NCI-H510A (cell line): ENCODE measurements around the gene TRIM49C.
A peak's percentile ranks its signal among the peaks of the same experiment; 100 is the strongest.
"Not testable (repeated sequence)": the region's sequence is repeated elsewhere in the genome, so short reads cannot be mapped to it uniquely, and the experiment has no call there.

Experiments used
- DNase-seq: peaks from one replicate; lab custom pipeline; 2025; lab: John Stamatoyannopoulos, UW

TRIM49C gene, protein sequence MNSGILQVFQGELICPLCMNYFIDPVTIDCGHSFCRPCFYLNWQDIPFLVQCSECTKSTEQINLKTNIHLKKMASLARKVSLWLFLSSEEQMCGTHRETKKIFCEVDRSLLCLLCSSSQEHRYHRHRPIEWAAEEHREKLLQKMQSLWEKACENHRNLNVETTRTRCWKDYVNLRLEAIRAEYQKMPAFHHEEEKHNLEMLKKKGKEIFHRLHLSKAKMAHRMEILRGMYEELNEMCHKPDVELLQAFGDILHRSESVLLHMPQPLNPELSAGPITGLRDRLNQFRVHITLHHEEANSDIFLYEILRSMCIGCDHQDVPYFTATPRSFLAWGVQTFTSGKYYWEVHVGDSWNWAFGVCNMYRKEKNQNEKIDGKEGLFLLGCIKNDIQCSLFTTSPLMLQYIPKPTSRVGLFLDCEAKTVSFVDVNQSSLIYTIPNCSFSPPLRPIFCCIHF

DNA sequence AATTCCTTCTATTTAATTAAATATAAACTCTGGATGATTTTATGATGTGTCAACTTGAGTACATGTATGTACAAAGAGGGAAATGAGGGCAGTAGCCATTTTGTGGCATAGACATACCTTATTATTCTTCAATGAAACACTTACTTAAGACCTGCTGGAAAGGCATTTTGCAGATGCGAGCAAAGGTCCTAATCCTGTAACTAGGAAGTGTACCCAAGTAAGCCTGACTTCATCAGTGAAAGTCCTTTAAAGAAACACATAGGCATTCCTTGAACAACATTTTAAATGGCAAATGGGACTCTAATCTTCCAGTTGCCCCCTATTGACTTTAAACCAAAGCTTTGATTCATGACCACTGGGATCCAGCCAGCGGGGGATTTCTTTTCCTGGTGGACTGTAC lies at the start of gene TRIM49C:
TRIM49C (plus strand) TSS at position 301 of the 400 bp plus-strand sequence. CDS start 4,106 bp downstream, outside the sequence.
- DNase-seq = not testable (repeated sequence)

DNA sequence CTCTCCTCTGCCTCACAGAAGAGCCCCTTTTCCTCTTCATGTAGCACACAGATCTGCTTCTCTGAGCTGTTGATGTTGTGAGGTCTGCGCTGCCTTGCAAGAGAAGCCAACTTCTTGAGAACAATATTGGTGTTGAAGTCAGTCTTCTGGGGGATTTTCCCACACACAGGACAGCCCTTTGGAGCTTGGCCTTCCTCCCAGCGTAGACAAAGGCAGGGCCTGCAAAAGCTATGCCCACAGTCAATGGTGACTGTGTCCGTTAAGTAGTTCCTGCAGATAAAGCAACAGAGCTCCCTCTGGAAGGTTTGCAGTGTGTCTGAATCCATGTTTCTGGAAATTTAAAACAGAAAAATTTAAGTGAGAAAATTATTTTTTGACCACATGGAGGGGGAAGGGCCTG lies 6.7 kb upstream of the TRIM49C start:
- not testable (repeated sequence) for DNase-seq

DNA sequence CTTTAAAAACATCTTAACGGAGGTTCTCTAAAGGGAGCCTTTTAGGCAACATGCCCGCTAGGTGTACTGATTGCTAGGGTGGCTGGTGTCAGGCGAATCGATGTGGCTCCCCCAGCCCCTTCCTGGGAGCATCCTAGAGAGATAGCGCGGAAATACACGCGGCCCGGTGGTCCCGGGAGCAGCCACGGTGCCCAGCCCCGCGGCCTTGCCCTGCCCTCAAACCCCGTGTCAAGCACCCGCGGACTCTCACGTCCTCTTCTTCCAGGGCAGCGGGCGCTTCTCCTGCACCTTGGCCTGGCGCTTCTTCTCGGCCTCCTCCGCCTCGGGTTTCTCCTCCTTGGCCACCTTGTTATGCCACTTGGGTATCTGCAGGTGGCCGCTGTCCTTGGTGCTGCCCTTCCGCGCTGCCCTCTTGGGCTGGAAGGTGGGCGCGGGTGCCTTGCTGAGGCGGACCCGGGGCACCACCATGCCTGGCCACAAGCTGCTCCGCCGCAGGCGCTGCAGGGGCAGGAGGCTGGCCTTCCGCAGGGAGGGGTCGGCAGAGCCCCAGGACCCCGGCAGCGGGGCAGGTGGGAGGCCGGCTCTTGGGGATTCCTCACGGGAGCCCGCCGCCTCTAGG lies 20.8 kb downstream of the TRIM49C start:
- not testable (repeated sequence) for DNase-seq

DNA sequence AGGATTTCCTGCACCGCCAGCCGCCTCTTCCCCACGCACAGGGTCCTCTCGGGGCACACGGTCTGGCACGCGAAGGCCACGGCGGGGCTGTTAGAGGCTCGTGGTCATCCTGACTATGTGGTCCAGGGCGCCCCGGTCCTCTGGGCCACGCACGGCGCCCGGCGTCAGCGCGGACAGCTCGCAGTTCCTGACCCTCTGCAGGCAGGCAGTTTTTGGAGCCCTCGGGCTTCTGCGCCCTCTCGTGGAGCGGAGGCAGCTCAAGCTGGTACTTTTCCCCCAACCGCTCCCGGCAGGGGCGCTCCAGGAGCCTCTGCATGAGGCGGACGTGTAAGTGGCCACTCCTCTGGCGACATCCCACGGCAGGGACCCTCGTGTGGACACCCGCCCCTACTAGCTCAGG lies 21.4 kb downstream of the TRIM49C start:
- DNase-seq = peak; percentile 10

DNA sequence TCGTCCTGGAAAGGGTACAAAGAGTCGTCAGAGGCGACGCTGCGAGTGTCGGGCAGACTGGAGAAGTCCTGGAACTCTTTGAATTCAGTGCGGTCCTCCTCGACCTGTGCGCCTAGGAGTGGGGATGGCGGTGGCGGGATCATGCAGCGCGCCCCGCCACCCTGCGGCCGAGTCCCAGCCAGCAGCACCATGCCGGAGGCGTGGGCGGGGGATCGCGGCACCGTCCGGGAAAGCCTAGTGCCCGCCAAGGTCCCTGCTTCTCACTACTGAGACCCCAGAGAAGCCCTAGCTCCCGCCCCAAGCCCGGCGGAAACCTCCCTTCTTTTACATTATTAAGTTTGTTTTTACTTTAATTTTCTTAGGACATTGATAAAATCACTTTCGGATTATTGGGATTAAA lies 22.6 kb downstream of the TRIM49C start:
- not testable (repeated sequence) for DNase-seq

DNA sequence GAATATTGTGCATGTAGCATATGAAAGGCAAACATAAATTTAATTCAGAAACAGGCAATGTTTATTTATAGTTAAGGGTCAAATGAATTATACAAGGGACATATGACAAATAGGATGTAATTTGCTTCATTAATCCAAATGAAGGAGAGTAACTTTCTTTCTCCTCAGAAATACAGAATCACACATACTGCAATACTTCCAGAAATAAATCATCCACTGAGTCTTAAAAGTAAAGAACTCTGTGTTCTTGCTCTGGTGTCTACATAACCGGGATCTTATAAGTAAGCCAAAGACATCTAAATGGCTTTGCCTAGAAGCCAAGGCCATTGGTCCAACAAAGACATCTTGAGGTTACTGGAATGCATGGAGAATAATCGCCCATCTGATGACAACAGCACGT lies 54.7 kb downstream of the TRIM49C start, which contains the start of gene UBTFL1:
UBTFL1 (plus strand) TSS at position 301 of the 400 bp plus-strand sequence; CDS start at position 301, 0 bp downstream.
- not testable (repeated sequence) for DNase-seq

DNA sequence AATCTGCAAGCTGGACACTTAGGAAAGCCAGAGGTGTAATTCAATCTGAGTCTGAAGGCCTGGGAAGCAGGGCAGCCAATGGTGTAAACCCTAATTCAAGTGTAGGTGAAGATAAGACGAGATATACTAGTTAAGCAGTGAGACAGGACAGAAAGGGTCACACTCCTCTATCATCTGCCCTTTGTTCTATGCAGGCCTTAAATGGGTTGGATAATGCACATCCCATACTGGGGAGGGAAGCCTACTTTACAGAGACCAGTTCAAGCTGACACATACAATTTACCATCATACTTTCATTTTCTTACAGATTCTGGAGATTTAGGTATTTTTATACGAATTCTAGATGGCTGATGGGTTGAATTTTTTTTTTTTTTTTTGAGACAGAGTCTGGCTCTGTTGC lies 57.8 kb downstream of the TRIM49C start:
- DNase-seq = not testable (repeated sequence)
